DOHH2 (cell line): Measurements from ENCODE around the gene EZR.

Source experiments
- CTCF ChIP-seq: fragments of 200-600 bp; sonication (generic); IDR thresholded peaks from one replicate; pipeline ENCODE4 v1.5.1; 2014; ENCODE audit warnings: antibody characterized with exemption, mild to moderate bottlenecking, low read depth, low read length; ENCODE audit not compliant: poor library complexity, severe bottlenecking
- EZH2phosphoT487 ChIP-seq: fragments of 200-600 bp; sonication (generic); IDR thresholded peaks from 2 replicates; pipeline ENCODE4 v1.6.1; 2017; ENCODE audit warnings: borderline replicate concordance, mild to moderate bottlenecking, antibody characterized with exemption, low read length, moderate library complexity, mixed read lengths

GRCh38 chr6:158840465-158840864, 21.3 kb upstream of the EZR start:
- no peak for TF ChIP-seq CTCF
- TF ChIP-seq EZH2phosphoT487, result no peak
